ENCODE results near the gene DDX1. TPM values are rescaled to one million over a fixed set of nuclear protein-coding genes. Genes with fewer than 3 reads are reported as not detected.

DDX1 gene
- total RNA-seq, 1 donor from 2014 or later = 77.0 TPM

GRCh38 chr2:15634846-15635490 lies 43.3 kb downstream of the DDX1 start:
- DNase-seq (ENCODE audit: low read depth) = no peak
- TF ChIP-seq CTCF (conservative IDR thresholded peaks at IDR 0.05; ENCODE audit: low read depth, low read length) = no peak
- no peak overlapping the region for H3K4me3 ChIP-seq (ENCODE audit: low read depth, low read length)

GRCh38 chr2:15636972-15637785 lies 45.5 kb downstream of the DDX1 start:
- TF ChIP-seq CTCF (conservative IDR thresholded peaks at IDR 0.05; ENCODE audit: low read depth, low read length) = peak; percentile 98
- DNase-seq (ENCODE audit: low read depth) = no peak

GRCh38 chr2:15638720-15639119 lies 47.1 kb downstream of the DDX1 start:
- TF ChIP-seq CTCF (conservative IDR thresholded peaks at IDR 0.05; ENCODE audit: low read depth, low read length) = no peak
- peak; percentile 58 for DNase-seq (ENCODE audit: low read depth)
- H3K4me3 ChIP-seq (ENCODE audit: low read depth, low read length) = no peak overlapping the region

More at GRCh38 chr2:15636972-15637785, 45.5 kb downstream of the DDX1 start:
- no peak overlapping the region for H3K4me3 ChIP-seq (ENCODE audit: low read depth, low read length)

GRCh38 chr2:15639323-15640251 lies 47.9 kb downstream of the DDX1 start:
- H3K4me3 ChIP-seq (ENCODE audit: low read depth, low read length) = no peak overlapping the region
- DNase-seq (ENCODE audit: low read depth) = no peak
- TF ChIP-seq CTCF (conservative IDR thresholded peaks at IDR 0.05; ENCODE audit: low read depth, low read length) = no peak

GRCh38 chr2:15640261-15640711 lies 48.6 kb downstream of the DDX1 start:
- peak; percentile 86 for DNase-seq (ENCODE audit: low read depth)
- H3K4me3 ChIP-seq (ENCODE audit: low read depth, low read length) = no peak overlapping the region
- TF ChIP-seq CTCF (conservative IDR thresholded peaks at IDR 0.05; ENCODE audit: low read depth, low read length) = no peak

GRCh38 chr2:15640784-15641183 lies 49.1 kb downstream of the DDX1 start:
- DNase-seq (ENCODE audit: low read depth) = no peak
- no peak overlapping the region for H3K4me3 ChIP-seq (ENCODE audit: low read depth, low read length)
- TF ChIP-seq CTCF (conservative IDR thresholded peaks at IDR 0.05; ENCODE audit: low read depth, low read length) = no peak

Data from epithelial cell of proximal tubule (primary cell).